ENCODE results near the gene SPN.

SPN gene

DNA sequence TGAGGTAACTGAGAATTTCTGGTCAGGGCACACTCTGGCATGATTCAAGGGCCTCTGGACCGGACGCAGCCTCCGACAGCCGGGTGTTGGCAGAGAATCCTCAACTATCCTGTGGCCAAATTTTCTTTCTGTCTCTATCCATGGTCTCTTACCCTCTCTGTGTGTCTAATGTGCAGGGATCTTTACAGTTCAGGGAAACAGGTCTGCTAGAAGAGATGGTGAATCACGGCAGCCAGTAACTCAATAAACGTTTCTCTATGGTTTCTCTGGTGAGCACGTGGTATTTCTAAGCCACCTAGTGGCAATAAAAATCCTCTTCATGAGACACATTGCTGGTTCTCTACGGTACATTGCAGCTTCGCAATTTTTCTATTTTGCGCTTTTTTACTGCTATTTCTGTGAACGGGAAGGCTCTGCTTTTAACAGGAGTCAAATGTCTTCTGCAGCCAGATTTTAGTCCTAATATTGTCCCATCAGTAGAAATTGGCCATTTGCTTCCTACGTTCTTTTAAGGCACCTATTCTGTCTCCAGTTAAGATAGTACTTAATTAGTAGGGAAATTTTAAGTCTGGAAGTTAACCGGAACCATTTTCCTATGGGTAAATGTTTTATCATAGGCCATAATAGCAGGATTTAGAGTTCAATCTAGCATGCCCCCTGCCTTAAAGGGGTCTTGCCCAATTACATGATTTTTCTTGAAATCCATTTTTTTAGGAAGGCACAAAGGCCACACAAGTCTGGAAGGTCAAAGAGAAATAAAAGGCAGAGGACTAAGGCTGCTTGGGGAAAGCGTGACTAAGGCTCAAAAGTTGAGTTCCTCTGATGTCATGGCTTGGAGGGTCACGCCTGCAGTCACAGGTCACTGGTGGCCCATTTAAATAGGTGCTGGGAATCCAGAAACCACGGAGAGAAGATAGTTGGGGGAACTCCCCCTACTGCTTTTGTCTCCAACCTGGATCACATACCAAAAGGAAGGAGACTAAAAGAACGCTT is 47.5 kb downstream of the SPN start:
- Mint-ChIP-seq H3K4me3 (no peak overlapping the region), H3K27me3 (peaks cover 0 to 4% of the 10 kb centered on the region in 2 donors), H3K9me3 (no peaks in the 10 kb centered on the region), H3K4me1 (peaks cover 21 to 30% of the 10 kb centered on the region in 2 donors), H3K27ac (no peak overlapping the region), H3K36me3 (peaks cover 0 to 1% of the 10 kb centered on the region in 2 donors)
- DNase-seq (no peak), ATAC-seq (replicated peaks) (peak; percentile 95 to 97)

DNA sequence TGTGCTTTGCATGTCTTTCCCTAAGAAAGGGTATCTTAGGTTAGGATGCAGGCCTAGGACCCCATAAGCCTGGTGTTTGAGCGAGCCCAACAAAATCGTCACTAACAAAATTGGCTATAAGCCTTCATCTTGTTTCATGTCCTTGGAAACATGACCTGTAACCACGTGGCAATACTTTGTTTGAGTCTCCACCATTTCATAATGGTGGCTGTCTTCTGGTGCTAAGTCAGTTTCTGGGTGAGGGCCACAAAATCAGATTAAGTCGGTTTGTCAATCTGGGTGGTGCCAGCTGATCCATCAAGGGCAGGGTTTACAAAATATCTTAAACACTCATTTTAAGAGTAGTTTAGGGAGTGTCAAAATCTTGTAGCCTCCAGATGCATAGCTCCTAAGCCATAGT is 49.8 kb downstream of the SPN start:
- Mint-ChIP-seq H3K4me1 (peaks cover 19 to 25% of the 10 kb centered on the region in 2 donors), H3K4me3 (no peak overlapping the region), H3K27me3 (peaks cover 0 to 4% of the 10 kb centered on the region in 2 donors), H3K36me3 (peaks cover 0 to 1% of the 10 kb centered on the region in 2 donors), H3K27ac (no peak overlapping the region), H3K9me3 (no peaks in the 10 kb centered on the region)
- ATAC-seq (replicated peaks) = no peak
- no peak for DNase-seq

DNA sequence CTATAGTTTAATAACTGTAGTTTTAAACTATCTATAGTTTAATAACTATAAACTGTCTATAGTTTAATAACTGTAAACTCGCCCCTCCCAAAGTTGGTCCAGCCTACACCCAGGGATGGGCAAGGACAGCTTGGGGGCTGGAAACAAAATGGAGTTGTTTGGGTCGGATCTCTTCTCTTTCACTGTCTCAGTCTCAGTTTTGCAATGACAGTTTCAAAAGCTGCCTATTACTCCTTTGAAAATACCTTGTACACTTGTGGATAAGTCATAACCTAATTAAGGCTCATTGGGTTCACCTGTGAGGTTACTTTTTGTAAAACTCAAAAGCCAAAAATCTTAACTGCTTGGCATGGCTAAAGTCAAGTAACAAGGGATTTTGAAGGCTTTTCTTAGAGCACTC is 51.3 kb downstream of the SPN start:
- no peaks in the 10 kb centered on the region for H3K9me3 Mint-ChIP-seq
- peaks cover 0 to 1% of the 10 kb centered on the region in 2 donors for H3K36me3 Mint-ChIP-seq
- DNase-seq (no peak), ATAC-seq (replicated peaks) (no peak)
- H3K4me3 Mint-ChIP-seq = no peak overlapping the region
- H3K4me1 Mint-ChIP-seq = peaks cover 18 to 22% of the 10 kb centered on the region in 2 donors
- no peak overlapping the region for H3K27ac Mint-ChIP-seq
- no peaks in the 10 kb centered on the region for H3K27me3 Mint-ChIP-seq

DNA sequence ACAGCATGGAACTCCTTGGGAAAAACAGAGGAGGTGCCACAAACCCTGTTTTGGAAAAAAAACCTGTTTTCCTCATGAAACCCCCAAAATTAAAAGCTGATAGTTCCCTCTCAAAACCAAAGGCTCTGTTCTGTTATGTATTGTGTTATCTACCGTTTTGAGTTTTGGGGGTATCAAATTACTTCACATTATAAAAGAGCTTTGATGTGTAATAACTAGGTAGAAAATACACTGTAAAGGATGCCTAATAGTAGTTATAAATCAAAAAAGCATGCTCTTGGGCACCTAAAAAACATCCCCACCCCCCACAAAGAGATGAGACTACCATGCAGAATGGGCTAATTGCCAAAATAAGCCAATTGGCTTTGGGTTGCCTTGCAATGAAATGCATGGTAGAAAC is 51.9 kb downstream of the SPN start:
- H3K36me3 Mint-ChIP-seq = no peaks in the 10 kb centered on the region
- no peak overlapping the region for H3K27ac Mint-ChIP-seq
- H3K4me3 Mint-ChIP-seq = no peak overlapping the region
- H3K27me3 Mint-ChIP-seq = no peaks in the 10 kb centered on the region
- no peak for ATAC-seq (replicated peaks)
- peaks cover 15 to 16% of the 10 kb centered on the region in 2 donors for H3K4me1 Mint-ChIP-seq
- no peaks in the 10 kb centered on the region for H3K9me3 Mint-ChIP-seq
- DNase-seq = no peak

DNA sequence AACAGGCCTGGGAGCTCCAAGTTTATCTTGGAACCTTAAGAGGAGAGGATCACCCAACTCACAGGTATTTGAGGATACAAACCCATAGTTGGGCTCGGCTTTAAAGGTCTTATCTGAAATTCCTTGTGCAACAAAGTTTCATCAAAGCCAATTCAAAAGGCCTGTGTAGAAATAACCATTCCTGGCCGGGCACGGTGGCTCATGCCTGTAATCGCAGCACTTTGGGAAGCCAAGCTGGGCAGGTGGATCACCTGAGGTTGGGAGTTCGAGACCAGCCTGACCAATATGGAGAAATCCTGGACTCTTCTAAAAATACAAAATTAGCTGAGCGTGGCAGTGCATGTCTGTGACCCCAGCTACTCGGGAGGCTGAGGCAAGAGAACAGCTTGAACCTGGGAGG is 54.1 kb downstream of the SPN start:
- H3K36me3 Mint-ChIP-seq = no peaks in the 10 kb centered on the region
- no peak overlapping the region for H3K4me3 Mint-ChIP-seq
- H3K27ac Mint-ChIP-seq = no peak overlapping the region
- DNase-seq (no peak), ATAC-seq (replicated peaks) (no peak)
- H3K9me3 Mint-ChIP-seq = no peaks in the 10 kb centered on the region
- no peaks in the 10 kb centered on the region for H3K27me3 Mint-ChIP-seq
- H3K4me1 Mint-ChIP-seq = peaks cover 12 to 13% of the 10 kb centered on the region in 2 donors

DNA sequence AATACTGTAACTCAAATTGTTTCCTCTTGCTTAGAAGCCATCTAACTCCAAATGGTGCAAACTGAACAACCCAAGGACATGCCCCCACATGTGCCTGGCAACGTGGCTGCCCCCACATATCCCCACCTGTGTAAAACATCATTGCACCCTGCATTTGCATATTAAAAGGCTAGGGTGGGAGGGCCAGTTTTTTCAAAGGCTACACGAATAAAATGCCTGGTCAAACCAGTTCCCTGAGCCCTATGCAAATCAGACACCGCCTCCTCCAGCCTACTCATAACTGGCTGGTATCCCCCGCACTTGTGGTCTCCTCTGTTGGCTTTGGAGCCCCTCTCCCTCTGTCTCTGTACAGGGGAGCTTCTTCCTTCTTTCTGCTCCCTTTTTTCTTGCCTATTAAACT is 56.0 kb downstream of the SPN start:
- H3K4me3 Mint-ChIP-seq = no peak overlapping the region
- H3K4me1 Mint-ChIP-seq = peaks cover 12 to 13% of the 10 kb centered on the region in 2 donors
- no peaks in the 10 kb centered on the region for H3K36me3 Mint-ChIP-seq
- DNase-seq = no peak
- no peaks in the 10 kb centered on the region for H3K27me3 Mint-ChIP-seq
- peak in 1 of 2 donors; percentile 31 for ATAC-seq (replicated peaks)
- peak overlapping the region; percentile 51 for H3K27ac Mint-ChIP-seq
- no peaks in the 10 kb centered on the region for H3K9me3 Mint-ChIP-seq

All from stimulated activated naive B cell treated with anti-CD40 and anti-IgM and Interleukin-4, amounts not matched to agents 10 μg/mL and 1 μg/mL and 100 μg/mL, for 72 hours (primary cell).